ENCODE measurements around the gene CDH4.

DNA sequence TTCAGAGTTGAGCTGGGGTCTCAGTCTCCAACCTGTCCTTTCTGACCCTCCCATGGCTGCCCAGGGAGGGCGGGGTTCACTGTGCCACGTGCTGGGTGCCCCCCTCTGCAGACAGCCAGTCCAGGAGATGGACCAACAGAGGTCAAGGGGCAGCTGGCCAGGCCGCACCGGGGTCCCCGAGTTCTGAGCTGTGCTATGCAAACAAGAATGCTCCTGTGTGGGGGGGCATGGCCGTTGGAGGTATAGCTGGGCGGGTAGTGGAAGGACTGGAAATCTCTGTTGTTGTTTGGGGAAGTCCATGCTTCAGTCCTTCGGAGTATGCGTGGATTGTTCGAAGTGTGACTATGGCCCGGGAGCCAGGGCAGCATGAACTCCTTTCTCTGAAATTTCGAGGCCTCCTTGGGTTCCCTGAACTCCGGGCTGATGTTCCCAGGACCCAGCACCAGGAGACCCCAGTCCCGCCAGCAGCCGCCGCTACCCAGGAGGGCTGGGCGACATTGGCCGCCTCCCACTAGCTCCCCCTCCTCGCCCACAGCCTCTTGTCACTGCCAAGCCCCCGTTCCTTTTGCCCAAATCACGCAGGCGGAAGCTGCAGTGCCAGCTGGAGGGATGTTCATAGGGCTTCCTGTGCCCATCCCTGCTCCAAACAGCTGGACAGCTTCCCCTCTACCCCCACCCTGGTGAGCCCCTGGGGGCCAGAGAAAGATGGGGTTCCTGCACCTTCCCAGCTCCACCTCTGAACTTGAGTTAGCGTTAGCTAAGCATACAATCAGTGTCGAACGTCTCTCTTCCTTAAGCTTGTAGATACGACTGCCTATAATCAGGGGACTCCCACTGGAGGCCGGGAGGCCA is 687.0 kb downstream of the CDH4 start:
- TF ChIP-seq, protein P1, sequence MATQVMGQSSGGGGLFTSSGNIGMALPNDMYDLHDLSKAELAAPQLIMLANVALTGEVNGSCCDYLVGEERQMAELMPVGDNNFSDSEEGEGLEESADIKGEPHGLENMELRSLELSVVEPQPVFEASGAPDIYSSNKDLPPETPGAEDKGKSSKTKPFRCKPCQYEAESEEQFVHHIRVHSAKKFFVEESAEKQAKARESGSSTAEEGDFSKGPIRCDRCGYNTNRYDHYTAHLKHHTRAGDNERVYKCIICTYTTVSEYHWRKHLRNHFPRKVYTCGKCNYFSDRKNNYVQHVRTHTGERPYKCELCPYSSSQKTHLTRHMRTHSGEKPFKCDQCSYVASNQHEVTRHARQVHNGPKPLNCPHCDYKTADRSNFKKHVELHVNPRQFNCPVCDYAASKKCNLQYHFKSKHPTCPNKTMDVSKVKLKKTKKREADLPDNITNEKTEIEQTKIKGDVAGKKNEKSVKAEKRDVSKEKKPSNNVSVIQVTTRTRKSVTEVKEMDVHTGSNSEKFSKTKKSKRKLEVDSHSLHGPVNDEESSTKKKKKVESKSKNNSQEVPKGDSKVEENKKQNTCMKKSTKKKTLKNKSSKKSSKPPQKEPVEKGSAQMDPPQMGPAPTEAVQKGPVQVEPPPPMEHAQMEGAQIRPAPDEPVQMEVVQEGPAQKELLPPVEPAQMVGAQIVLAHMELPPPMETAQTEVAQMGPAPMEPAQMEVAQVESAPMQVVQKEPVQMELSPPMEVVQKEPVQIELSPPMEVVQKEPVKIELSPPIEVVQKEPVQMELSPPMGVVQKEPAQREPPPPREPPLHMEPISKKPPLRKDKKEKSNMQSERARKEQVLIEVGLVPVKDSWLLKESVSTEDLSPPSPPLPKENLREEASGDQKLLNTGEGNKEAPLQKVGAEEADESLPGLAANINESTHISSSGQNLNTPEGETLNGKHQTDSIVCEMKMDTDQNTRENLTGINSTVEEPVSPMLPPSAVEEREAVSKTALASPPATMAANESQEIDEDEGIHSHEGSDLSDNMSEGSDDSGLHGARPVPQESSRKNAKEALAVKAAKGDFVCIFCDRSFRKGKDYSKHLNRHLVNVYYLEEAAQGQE (IDR thresholded peaks at IDR 0.05; ENCODE audit: low read depth): no peak
- TF ChIP-seq, protein P2, sequence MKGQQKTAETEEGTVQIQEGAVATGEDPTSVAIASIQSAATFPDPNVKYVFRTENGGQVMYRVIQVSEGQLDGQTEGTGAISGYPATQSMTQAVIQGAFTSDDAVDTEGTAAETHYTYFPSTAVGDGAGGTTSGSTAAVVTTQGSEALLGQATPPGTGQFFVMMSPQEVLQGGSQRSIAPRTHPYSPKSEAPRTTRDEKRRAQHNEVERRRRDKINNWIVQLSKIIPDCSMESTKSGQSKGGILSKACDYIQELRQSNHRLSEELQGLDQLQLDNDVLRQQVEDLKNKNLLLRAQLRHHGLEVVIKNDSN (IDR thresholded peaks at IDR 0.05): no peak
- TF ChIP-seq ZBTB7A (IDR thresholded peaks at IDR 0.05; ENCODE audit: low read depth) (no peak), FOXM1 (IDR thresholded peaks at IDR 0.05; ENCODE audit: borderline replicate concordance, low read depth) (no peak), TEAD4 (IDR thresholded peaks at IDR 0.05) (no peak), EP300 (IDR thresholded peaks at IDR 0.05; ENCODE audit: borderline replicate concordance) (no peak), RAD21 (IDR thresholded peaks at IDR 0.05; ENCODE audit: low read depth) (no peak), CEBPB (IDR thresholded peaks at IDR 0.05) (no peak), YY1 (IDR thresholded peaks at IDR 0.05; ENCODE audit: low read depth) (no peak), TAF1 (IDR thresholded peaks at IDR 0.05; ENCODE audit: low read depth) (no peak), CREB1 (IDR thresholded peaks at IDR 0.05; ENCODE audit: low read depth) (no peak), TCF12 (IDR thresholded peaks at IDR 0.05; ENCODE audit: low read depth) (no peak)
- TF ChIP-seq, protein P3, sequence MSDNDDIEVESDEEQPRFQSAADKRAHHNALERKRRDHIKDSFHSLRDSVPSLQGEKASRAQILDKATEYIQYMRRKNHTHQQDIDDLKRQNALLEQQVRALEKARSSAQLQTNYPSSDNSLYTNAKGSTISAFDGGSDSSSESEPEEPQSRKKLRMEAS (IDR thresholded peaks at IDR 0.05): no peak

All from Ishikawa (cell line).